Tibial nerve (tissue), 3 donors: ENCODE data around the gene SHD.

Experiments used
- POLR2A ChIP-seq, 2 donors: fragments of 450-650 bp; IDR thresholded peaks; one replicate each; pipeline ENCODE4 v1.6.1; 2017; ENCODE audit warnings: antibody characterized with exemption in 2 of 2, mild to moderate bottlenecking in 2 of 2, moderate library complexity in 2 of 2
- TF ChIP-seq, protein P1 (sequence below), 5 experiments: fragments of 200-600 bp in 3 of 5; fragments of 450-650 bp in 2 of 5; sonication (generic) in 3 of 5; IDR thresholded peaks; one replicate each; pipeline ENCODE4 v1.5.1; 2016 to 2019; ENCODE audit warnings: antibody characterized with exemption in 5 of 5, mild to moderate bottlenecking in 3 of 5, moderate library complexity in 2 of 5

DNA sequence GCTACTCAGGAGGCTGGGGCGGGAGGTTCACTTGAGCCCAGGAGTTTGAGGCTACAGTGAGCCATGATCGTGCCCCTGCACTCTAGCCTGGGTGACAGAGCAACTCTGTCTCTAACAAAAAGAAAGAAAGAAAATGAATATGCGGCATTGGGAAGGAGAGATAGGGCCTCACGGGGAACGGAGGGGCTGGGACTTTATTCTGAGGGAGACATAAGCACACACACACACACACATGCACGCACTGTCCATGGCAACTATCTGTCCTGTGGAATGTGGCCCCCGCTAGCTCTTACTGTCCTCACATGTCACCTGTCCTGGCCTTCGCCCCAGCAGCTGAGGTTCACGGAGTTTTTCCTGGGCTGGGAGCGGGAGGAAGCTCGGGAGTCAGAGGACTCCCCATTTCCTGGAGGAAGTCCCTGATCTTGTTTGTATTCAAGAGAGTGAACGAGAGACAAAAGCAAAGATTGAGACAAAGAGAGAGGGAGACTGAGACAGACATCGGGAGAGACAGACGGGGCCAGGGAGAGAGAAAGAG, 58.9 kb downstream of the SHD start:
- no peak for TF ChIP-seq POLR2A (IDR thresholded peaks at IDR 0.05)
- TF ChIP-seq, protein P1, sequence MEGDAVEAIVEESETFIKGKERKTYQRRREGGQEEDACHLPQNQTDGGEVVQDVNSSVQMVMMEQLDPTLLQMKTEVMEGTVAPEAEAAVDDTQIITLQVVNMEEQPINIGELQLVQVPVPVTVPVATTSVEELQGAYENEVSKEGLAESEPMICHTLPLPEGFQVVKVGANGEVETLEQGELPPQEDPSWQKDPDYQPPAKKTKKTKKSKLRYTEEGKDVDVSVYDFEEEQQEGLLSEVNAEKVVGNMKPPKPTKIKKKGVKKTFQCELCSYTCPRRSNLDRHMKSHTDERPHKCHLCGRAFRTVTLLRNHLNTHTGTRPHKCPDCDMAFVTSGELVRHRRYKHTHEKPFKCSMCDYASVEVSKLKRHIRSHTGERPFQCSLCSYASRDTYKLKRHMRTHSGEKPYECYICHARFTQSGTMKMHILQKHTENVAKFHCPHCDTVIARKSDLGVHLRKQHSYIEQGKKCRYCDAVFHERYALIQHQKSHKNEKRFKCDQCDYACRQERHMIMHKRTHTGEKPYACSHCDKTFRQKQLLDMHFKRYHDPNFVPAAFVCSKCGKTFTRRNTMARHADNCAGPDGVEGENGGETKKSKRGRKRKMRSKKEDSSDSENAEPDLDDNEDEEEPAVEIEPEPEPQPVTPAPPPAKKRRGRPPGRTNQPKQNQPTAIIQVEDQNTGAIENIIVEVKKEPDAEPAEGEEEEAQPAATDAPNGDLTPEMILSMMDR (IDR thresholded peaks at IDR 0.05): no peak
